Renal cortical epithelial cell (primary cell): ENCODE results near the gene RNF144B. TPM values are rescaled to one million over a fixed set of nuclear protein-coding genes. Genes with fewer than 3 reads are reported as not detected.
A peak's percentile ranks its signal among the peaks of the same experiment; 100 is the strongest.
"Not testable (repeated sequence)": the region's sequence is repeated elsewhere in the genome, so short reads cannot be mapped to it uniquely, and the experiment has no call there.

Experiments
- DNase-seq: peaks from one replicate; pipeline ENCODE4 v3.0.0-alpha.2; 2011; ENCODE audit warnings: low read depth
- total RNA-seq: library from RNA; depleted of rRNA; stranded (reverse); fragments of >200 nt; gene quantifications from 2 replicates; pipeline ENCODE4 v1.2.3, GENCODE V29; 2014

The RNF144B gene
- 191 and 251 TPM in 2 replicates for total RNA-seq

DNA sequence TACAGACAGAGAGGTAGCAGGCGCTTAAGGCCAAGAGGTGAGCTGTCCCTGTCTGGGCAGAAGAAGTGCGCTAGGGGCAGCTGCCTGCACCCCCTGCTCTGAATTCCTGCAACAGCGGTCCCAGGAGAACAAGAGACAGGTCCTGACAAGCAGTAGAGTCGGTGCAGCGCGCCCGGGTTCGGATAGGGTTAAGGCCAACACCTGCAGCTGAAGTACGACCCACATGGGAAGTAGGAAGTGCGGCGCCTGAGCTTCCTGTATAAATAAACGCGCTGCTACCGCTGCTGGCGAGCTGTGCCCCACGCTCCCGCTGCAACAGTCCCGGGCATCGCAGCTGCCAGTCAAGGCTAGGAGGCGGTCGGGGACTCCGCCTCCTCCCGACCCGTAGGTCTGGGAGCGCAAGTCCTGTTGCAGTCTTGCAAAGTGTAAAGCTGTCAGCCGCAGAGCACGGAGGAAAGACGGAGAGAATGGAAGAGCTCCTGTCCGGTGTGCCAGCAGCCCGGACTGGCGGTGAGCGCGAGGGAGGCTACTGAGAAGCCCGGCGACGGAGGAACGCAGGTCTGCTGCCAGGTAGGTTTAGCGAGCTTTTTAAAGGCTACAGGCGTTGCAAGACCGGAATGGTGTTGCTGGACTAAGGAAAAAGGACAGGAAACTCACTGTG is at the start of gene RNF144B:
Gene RNF144B (plus strand): TSS at position 290 of the 661 bp plus-strand sequence. CDS start 12,185 bp downstream, outside the sequence.
- DNase-seq: peak; percentile 87

DNA sequence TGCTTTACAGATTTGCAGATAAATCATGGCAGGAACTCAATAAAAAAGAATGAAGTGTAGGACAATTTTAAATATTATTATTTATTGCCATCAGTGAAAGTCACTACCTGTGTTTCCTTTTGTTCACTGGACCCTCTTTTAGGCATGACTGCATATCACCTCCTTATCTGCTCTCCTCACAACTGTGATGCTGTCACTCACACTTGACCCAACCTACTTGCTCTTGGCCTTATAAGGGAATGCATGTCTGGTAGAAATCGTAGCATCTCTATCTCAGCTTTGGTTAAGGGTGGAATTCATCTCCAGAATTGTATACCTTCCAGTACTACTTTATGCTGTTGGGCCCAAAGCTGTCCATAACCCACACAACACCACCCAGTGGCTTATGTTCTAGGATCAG is 47.6 kb upstream of the RNF144B start:
- no peak for DNase-seq

DNA sequence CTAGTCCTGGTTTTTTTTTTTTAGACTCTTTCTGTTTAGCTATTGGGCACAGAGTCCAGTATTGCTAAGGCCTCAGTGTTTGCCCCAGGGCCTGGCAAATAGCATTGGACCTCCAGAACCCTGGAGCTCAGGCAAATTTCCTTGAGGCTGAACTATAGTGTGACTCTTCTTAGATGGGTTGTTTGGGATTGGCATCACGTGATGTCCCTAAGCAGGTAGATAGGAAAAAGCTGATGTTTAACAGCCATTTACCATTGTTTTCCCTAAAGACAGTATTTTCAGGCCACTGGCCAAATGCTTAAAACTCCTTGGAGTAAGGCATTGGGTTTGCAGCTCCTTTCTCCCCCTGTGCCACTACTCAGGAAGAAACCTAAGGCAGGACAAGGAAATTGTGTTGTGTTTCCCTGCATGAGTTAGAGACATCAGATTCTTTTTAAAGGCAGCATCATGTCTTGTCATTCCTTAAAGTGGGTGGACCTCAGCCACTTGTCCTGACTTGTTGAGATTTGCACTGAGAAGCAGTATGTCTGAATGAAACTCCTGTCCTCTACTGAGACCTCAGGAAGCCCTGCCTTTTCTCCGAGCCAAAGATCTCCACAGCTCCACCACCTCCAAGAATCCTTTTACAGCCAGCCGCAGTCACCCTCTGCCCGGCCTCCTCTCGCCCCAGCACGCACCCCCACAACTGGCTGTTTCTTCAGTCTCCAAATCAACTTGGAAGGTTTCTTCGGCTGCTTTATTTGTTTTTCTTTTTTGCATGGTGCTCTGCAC is 46.2 kb upstream of the RNF144B start:
- DNase-seq: no peak

DNA sequence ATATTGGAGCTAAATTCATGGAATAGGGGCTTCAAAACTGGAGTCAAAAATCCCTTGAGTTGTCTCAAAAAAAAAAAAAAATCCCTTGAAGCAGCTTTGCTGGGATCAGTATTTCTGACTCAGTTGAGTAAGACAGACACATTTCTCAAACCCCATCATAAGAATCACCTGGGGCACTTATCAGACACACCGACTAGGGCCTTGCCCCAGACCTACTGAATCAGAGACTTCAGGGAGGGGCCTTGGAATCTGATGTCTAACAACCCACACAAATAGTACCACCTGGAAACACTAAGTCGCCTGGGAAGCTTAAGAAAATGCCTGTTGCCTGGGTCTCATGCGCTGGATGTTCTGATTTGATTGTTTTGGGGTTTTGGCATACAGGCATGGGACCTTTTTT is 44.9 kb upstream of the RNF144B start:
- DNase-seq: no peak

DNA sequence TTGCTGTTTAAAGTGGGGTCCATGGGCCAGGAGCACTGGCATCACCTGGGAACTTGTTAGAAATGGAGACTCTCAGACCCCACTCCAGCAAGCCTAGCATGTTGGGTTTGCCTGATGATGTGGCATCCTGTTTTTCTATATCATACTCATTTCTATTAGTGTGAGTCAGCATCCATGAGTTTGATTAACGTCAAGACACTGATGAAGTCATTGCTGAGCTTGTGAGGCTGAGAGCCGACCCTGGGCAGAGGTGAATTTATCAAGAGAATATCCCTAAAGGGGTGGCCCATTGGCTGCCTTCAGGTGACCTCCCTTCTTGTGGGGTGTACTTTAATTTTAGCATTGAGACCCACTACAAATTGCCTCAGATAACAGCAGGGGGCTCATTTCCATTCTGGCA is 43.4 kb upstream of the RNF144B start:
- DNase-seq: no peak

DNA sequence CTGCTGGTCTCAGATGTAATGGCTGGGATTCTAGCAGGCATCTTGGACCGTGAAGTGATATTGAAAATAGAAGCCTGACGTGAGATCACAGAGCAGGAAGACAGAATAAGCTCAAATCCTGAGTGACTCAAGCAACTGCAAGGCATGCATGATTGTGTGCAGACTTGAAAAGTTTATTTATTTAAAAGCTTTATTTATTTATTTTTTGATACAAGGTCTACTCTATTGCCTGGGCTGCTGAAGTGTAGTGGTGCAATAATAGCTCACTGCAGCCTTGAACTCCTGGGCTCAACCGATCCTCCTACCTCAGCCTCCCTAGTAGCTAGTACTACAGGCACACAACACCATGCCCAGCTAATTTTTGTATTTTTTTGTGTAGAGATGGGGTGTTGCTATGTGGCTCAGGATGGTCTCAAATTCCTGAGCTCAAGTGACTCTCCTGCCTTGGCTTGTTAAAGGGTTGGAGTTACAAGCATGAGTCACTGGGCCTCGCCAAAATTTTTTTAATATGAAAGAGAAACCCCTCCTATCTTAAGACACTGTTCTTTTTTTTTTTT is 40.1 kb upstream of the RNF144B start:
- DNase-seq: no peak

DNA sequence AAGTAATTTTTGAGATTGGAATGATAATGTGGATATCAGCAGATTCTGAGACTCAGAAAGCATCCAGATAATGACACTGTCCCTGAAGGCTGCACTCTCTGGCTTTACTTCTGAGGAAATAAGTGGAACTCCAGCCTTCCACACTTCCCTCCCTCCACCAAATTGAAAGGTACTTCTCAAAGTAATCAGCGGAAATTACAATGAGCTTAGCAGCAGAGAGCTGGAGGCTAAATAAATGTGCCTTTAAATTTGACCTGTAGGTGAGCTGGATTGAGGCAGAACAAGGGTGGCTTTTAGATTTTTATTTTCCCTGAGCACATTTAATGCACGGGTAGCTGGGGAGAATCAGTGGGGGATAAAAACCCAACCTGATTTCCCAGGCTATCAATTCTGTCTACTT is 39.3 kb upstream of the RNF144B start:
- peak; percentile 58 for DNase-seq

DNA sequence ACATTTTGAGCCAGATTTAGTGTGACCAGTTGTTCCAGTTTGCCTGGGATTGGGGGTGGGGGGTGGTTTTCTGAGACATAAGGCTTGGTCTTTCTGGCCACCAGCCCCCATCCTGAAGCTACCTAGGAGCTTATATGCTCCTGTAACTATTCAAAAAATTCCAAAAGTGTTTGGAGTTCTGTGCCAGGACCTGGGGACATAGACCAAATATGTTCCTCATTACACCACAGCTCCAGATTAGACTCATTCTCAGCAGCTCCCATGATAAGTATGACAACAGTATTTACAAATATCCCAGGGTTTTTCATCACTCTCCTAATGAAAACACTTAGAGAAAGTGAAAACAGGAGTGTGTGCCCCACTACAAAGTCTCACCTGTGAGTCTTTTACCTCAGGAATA is 37.8 kb upstream of the RNF144B start:
- DNase-seq: no peak

DNA sequence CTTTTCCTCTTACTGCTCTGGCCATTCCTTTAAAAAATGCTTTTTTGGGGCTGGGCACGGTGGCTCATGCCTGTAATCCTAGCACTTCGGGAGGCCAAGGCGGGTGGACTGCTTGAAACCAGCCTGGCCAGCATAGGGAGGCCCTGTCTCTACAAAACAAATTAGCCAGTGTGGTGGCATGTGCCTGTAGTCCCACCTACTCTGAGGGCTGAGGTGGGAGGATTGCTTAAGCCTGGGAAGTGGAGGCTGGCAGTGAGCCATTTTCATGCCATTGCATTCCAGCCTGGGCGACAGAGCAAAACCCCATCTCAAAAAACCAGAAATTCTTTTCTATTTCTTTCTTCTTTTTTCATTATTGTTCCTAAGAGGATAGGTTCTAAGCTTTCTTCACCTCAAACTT is 36.9 kb upstream of the RNF144B start:
- DNase-seq: peak; percentile 89

DNA sequence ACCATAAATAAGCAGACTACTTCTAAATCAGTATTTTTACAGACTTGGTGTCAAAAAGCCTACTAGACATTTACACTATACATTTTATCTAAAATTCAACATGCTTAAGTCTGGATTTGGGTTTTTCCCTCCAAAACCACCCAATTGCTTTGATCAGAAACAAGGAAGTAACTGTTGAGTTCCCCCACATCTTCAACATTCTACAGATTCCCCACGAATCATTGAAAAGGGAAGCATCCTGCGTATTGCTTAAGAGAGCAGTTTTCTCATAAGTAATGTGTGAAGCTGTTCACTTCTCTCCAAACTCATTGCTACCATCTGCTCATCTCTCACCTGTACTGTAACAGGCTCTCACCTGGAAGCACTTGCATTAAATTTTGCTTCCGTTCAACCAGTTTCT is 36.4 kb upstream of the RNF144B start:
- DNase-seq: no peak

DNA sequence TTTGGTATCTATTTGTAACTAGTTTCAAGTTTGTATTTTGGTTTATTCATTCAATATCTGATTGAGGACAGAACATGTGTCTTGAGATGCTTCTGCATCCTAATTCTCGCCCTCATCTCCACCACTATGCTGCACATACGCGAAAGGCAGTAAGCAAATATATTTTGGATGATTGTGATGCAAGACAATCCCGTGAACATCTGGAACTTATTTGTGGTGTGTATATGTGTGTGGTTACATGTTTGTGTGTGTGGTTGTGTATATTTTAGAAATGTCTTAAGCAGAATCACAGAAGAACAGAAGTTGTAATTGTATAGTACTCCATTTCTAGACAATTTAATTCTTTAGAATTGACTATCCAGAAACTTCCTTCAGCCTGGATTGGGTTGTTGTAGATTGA is 35.1 kb upstream of the RNF144B start:
- DNase-seq: no peak

DNA sequence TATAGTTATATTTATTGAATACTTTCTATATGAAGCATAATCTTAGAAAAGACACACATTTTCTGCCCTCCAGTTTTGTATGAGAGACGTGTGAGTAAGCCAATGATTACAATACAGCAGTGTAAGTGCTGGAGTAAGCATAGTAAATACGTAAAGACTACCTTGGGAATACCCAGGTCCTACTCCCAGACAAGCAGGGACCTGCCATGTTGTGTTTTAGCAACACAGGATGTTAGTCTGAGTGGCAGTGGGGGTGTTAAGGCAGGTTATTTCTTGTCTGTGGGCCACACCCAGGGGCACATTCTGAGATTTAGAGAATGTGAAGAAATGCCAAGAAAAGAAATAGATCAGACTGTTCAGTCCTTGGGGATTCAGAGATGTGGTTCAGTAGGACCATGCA is 34.3 kb upstream of the RNF144B start:
- no peak for DNase-seq

DNA sequence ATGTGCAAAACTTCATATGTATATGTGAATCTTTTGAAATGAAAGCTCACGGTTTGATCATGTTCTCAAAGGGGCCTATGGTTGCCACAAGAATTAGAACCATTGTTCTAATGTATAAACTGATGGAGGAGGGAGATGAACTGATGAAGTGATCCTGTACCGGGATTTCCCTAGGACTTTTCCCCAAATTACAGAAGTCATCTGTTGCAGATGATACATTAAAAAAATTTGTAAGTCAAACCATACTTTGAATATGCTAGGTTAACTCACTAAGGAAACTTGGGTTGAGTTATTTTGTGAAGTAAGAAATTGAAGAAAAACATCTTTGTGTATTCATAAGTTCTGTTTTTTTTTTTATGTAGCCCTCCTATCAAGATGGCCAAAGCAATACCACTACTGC is 33.9 kb upstream of the RNF144B start:
- DNase-seq: no peak

DNA sequence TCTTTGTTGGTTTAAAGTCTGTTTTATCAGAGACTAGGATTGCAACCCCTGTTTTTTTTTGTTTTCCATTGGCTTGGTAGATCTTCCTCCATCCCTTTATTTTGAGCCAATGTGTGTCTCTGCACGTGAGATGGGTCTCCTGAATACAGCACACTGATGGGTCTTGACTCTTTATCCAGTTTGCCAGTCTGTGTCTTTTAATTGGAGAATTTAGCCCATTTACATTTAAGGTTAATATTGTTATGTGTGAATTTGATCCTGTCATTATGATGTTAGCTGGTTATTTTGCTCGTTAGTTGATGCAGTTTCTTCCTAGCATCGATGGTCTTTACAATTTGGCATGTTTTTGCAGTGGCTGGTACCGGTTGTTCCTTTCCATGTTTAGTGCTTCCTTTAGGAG is 29.6 kb upstream of the RNF144B start:
- DNase-seq: not testable (repeated sequence)

DNA sequence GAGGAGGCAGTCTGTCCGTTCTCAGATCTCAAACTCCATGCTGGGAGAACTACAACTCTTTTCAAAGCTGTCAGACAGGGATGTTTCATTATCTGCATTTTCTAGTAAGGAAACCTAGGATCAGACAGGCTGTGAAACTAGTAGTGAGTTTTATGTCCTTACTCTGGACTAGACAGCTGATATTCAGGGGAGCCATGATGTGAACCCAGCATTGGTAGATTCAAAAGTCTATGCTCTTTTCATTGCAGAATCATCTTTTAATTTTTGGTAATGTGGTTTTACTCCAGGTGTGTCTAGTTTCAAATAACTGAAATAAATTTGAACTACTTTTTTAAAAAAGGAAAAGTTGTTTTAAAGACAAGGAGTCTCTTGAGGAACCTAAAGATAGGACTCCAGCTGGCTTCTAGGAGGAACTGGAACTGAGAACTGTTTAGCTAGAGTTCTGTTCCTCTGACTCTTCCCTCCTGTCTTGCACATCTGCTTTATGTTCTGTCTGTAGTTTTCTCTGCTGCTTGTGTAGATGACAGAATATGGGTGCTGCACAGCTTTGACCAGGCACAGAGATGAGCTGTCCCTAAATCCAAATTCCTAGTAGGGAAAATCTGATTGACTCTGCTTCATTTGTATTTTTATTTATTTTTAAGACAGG is 27.8 kb upstream of the RNF144B start:
- no peak for DNase-seq

DNA sequence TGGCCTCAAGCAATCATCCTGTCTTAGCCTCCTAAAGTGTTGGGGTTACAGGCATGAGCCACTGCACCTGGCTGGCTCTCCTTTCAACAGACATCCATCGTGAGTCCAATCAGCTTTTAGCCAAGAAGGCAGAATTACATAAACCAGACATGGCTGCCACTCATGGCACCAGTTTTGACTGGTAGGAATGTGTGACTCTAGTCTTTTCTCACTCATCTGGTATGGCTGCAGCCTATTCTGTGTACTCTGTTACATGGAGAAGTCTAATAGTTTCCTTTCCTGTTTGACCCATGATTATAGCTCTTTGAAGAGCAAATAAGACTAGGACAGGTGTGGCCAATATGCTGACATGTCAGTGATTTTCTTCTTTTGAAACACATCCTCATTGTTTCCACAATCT is 27.0 kb upstream of the RNF144B start:
- DNase-seq: no peak

DNA sequence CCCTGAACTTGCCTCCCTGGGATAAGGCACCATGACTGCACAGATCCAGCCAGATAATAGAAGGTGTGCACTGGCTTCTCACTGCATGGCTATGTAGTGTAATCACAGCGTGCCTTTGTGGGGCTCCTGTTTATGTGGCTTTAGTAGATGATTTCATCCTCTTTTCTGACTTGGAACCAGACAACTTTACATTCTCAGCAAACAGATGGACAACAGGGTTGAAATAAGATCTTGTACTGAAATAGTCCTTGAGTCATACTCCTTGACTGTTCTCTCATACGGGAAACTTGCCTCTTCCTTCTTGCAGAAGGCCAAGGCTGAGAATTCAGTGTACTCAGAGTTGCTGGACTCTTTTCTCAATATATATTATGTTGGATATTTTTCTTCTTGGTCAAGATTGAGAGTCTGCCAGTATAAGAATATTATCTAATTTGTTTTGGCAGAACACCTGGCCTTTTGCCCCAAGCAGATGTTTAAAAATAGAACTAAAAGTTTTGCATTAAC is 25.0 kb upstream of the RNF144B start:
- peak; percentile 89 for DNase-seq

DNA sequence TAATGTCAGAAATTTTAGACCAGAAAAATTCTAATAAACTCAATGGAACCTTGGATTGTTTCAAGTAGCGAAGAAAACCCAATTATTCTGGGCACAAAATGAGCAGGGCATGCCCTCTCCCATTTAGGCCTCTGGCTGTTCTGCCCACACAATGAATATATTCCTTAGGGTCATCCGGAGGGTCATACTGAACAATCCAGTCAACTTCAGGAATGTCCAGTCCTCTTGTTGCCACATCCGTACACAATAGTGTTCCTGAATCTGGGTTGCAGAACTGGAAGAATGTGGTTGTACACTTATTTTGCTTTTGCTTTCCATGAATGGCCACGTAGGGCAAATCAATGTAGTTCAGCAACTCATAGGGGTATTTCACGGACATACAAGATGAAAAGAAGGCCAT is 23.4 kb upstream of the RNF144B start:
- DNase-seq: peak; percentile 88

DNA sequence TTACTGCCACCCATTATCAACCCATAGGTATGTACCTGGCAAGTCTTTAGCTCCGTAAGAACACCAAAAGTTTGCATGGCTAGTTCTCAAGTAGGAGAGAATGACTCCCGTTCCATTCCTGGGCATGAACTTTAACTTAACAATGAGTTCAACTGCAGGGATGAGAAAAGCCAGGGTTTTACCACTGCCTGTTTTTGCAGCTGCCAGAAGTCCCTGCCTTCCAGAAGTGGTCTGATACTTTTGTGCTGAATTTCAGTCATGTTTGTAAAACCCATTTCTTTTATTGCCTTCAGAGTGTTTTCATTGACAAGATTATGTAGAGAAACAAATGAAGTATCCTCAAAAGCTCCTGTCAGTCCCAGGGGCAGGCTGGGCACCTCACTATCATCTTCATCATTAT is 22.6 kb upstream of the RNF144B start:
- DNase-seq: not testable (repeated sequence)

DNA sequence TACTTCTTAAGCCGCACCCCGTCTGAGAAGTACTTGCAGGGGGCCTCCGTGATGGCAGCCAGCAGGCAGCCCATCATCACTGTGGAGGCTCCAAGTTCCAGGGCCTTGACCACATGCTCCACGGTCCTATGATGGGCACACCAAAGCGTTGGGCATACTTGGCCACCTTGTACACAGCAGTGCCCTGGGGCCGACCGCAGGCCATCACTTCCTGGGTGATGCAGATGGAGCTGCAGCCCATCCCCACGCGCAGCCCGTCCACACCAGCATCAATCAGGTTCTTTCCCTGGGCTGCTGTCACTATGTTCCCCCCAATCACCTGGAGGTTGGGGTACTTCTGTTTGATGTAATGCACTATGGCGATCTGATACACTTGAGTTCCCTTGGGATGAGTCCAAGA is 19.8 kb upstream of the RNF144B start:
- DNase-seq: no peak

DNA sequence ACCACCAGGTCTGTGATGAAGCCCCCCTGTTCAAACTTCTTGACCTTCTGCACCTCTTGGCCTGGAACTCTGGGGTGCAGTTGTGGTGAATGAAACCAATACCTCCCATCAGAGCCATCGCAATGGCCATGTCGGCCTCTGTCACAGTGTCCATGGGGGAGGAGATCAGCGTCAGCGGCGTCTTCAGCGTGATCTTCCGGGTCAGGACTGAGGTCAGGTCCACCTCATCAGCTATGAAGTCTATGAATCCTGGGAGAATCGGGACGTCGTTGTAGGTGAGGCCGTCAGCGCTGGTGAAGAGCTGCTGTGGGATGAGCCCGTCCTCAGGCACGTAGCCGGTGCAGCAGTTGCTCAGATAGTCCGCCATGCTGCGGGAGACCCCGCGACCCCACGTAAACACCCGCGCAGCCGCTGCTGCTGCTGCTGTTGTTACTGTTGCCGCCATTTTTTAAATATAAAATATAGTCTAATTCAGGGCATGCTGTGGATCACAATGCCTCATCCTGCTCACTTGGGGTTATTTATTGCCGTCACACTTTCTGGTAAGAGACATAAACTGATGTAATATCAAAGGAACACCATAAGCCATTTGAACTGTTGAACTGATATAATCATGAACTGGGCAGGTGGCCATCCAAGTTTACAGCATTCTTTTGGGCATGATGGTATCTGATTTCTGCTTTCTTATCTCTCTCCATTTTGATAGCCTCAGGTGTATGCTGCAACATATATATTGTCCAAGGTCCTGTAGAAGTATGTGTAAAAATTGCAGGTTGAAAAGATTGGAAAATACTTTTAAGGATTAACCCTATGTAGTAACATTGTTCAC is 18.7 kb upstream of the RNF144B start:
- DNase-seq: no peak

DNA sequence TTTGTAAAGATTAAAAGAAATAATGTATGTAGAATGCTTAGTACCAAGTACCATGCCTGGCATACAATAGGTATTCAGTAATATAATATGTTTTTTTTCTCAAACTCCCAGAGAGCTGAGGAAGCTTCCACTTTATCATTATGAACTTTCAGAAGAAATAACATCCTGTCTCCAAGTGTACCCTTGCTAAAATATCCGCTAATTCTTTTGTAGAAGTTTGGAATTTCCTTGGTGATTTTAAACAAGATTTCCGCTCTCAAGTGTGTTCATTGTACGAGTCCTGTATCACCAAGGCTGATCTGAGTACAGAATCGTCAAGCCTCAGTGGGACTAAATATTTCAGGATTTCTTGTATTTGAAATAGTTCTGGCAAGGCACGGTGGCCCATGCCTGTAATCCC is 16.1 kb upstream of the RNF144B start:
- no peak for DNase-seq
